ENCODE data around the gene C19orf47.

DNA sequence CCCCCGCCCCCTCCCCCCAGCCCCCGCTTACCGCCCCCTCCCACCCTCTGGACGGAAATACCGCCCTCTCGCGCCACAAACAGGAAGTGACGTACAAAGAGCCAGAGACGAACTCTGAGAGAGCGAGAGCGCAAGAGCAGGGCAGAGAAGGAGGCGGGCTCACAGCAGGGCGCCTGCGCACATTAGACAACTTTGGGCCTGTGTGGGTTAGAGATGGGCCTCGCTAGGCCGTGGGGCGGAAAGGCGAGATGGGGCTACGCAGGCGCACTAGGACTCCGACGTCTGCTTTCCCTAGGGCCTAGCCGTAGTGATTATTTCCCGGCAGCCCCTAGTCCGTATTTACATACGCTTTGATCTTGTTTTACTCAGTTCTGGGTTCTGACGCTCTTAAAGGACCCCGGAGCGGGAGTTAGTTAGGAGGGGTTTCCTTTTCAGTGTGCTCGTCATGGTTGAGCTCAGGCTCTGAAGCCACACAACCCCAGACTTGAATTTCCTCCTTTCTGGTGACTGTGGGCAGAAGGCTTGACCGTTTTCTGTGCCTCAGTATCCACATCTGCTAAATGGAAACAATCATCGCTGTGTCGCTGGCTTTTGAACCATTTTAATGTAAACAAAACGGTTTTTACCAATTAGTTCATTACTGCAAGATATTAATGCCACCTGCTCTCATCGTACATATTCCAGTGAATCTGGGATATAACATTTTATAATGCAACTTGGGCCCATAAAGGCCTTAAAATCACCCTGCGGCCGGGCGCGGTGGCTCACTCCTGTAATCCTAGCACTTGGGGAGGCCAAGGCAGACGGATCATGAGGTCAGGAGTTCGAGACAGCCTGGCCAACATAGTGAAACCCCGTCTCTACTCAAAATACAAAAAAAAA is 62.6 kb downstream of the C19orf47 start:
- TF ChIP-seq, protein P1, sequence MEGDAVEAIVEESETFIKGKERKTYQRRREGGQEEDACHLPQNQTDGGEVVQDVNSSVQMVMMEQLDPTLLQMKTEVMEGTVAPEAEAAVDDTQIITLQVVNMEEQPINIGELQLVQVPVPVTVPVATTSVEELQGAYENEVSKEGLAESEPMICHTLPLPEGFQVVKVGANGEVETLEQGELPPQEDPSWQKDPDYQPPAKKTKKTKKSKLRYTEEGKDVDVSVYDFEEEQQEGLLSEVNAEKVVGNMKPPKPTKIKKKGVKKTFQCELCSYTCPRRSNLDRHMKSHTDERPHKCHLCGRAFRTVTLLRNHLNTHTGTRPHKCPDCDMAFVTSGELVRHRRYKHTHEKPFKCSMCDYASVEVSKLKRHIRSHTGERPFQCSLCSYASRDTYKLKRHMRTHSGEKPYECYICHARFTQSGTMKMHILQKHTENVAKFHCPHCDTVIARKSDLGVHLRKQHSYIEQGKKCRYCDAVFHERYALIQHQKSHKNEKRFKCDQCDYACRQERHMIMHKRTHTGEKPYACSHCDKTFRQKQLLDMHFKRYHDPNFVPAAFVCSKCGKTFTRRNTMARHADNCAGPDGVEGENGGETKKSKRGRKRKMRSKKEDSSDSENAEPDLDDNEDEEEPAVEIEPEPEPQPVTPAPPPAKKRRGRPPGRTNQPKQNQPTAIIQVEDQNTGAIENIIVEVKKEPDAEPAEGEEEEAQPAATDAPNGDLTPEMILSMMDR (conservative IDR thresholded peaks at IDR 0.05 in 1 of 2, IDR thresholded peaks at IDR 0.05 in 1 of 2; ENCODE audit: low read depth in 1 of 2, low read length in 2 of 2): no peak
- no peak for TF ChIP-seq EZH2 (IDR thresholded peaks at IDR 0.05; ENCODE audit: low read length, missing control alignments)

Measured in fibroblast of lung (primary cell).